HG03066 (cell line): ENCODE data around the gene WFIKKN1.

Source experiments
- ATAC-seq: cut with Tn5 transposase; IDR thresholded peaks from one replicate; pipeline ENCODE4 v1.9.1; 2021; ENCODE audit warnings: low read depth; ENCODE audit not compliant: unreplicated experiment

The WFIKKN1 gene

GRCh38 chr16:672371-672770, 41.6 kb downstream of the WFIKKN1 start:
- ATAC-seq, result no peak

GRCh38 chr16:672851-673250, 42.1 kb downstream of the WFIKKN1 start:
- ATAC-seq, result no peak

- no peak for ATAC-seq
These were observed 42.7 kb downstream of the WFIKKN1 start for GRCh38 chr16:673399-673991.

- ATAC-seq, result no peak
These were observed 43.6 kb downstream of the WFIKKN1 start for GRCh38 chr16:674214-674881.

- ATAC-seq, result no peak
These were observed 44.4 kb downstream of the WFIKKN1 start, which contains the start of gene RHBDL1 for GRCh38 chr16:674968-675883. Gene RHBDL1 (plus strand): TSS chr16:675671. CDS start chr16:675791, 120 bp downstream.

GRCh38 chr16:675884-676564, 45.2 kb downstream of the WFIKKN1 start:
- no peak for ATAC-seq

GRCh38 chr16:676565-676902, 45.7 kb downstream of the WFIKKN1 start:
- no peak for ATAC-seq

- no peak for ATAC-seq
These were observed 46.1 kb downstream of the WFIKKN1 start for GRCh38 chr16:676913-677312.

GRCh38 chr16:677316-678190, 46.8 kb downstream of the WFIKKN1 start:
- ATAC-seq, result no peak

GRCh38 chr16:678209-678857, 47.5 kb downstream of the WFIKKN1 start:
- no peak for ATAC-seq

- no peak for ATAC-seq
These were observed 48.4 kb downstream of the WFIKKN1 start for GRCh38 chr16:678858-679813.

GRCh38 chr16:679814-680624, 49.2 kb downstream of the WFIKKN1 start, which contains the start of gene STUB1:
Gene STUB1 (plus strand): TSS chr16:680410. CDS start chr16:680526, 116 bp downstream.
- peak; percentile 39 for ATAC-seq

- no peak for ATAC-seq
These were observed 49.8 kb downstream of the WFIKKN1 start for GRCh38 chr16:680625-680945.

- no peak for ATAC-seq
These were observed 50.4 kb downstream of the WFIKKN1 start for GRCh38 chr16:680967-681745.

GRCh38 chr16:681746-682427, 51.1 kb downstream of the WFIKKN1 start:
- no peak for ATAC-seq
